ENCODE results near the gene RHOJ. TPM values are rescaled to one million over a fixed set of nuclear protein-coding genes. Genes with fewer than 3 reads are reported as not detected.

RHOJ gene
- total RNA-seq, 1 donor from 2014 or later: 1.9 TPM

DNA sequence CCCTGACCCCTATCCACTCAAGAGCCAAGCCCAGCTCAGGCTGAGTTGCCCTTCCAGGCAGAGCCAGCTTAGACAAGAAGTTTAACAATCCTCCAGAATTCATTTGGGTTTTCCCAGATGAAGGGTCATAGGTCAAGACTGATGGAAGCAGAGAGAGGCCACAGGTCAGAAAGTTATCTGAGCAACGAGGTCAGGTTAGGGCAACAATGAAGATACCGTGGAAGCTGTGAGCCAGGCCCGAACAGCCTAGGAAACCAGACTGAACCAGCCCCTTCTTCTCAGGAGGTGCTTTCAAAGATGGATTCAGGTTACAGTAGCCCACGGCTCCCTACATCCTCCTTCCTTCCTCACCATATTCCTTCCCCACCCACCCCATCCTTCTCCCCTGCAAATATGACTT, 53.1 kb downstream of the RHOJ start:
- Mint-ChIP-seq H3K27me3 (peaks cover 44% of the 10 kb centered on the region), H3K4me3 (ENCODE audit: low read depth) (no peak overlapping the region), H3K27ac (no peak overlapping the region), H3K9me3 (ENCODE audit: low read depth) (no peaks in the 10 kb centered on the region), H3K4me1 (ENCODE audit: low read depth) (peaks cover 13% of the 10 kb centered on the region), H3K36me3 (ENCODE audit: insufficient read depth) (peaks cover 1% of the 10 kb centered on the region)
- DNase-seq (ENCODE audit: low spot score, unreplicated experiment): no peak
- TF ChIP-seq, protein P1, sequence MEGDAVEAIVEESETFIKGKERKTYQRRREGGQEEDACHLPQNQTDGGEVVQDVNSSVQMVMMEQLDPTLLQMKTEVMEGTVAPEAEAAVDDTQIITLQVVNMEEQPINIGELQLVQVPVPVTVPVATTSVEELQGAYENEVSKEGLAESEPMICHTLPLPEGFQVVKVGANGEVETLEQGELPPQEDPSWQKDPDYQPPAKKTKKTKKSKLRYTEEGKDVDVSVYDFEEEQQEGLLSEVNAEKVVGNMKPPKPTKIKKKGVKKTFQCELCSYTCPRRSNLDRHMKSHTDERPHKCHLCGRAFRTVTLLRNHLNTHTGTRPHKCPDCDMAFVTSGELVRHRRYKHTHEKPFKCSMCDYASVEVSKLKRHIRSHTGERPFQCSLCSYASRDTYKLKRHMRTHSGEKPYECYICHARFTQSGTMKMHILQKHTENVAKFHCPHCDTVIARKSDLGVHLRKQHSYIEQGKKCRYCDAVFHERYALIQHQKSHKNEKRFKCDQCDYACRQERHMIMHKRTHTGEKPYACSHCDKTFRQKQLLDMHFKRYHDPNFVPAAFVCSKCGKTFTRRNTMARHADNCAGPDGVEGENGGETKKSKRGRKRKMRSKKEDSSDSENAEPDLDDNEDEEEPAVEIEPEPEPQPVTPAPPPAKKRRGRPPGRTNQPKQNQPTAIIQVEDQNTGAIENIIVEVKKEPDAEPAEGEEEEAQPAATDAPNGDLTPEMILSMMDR (IDR thresholded peaks at IDR 0.05; ENCODE audit: unreplicated experiment): no peak

DNA sequence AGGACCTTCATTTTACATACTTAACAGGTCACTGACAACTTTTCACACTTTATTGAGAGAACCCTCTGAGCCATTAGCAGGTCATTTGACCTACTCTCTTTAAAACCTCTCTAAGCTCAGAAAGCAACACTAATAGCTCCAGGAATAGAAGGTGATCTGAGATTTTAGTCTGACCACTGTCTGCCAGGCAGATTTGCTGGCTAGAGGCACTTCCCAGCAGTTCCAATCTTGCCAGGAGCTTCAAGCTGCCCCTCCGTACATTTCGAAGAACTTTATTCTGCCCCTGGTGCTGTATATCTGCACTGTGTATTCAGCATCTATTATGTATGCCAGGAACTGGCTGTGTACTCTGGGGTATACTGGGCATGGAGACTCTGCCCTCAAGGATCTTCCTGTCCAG, 58.2 kb downstream of the RHOJ start:
- TF ChIP-seq, protein P1 (IDR thresholded peaks at IDR 0.05; ENCODE audit: unreplicated experiment): no peak
- H3K27ac Mint-ChIP-seq: no peak overlapping the region
- no peak for DNase-seq (ENCODE audit: low spot score, unreplicated experiment)
- H3K36me3 Mint-ChIP-seq (ENCODE audit: insufficient read depth): peaks cover 2% of the 10 kb centered on the region
- no peak overlapping the region for H3K4me3 Mint-ChIP-seq (ENCODE audit: low read depth)
- H3K27me3 Mint-ChIP-seq: peaks cover 27% of the 10 kb centered on the region
- H3K9me3 Mint-ChIP-seq (ENCODE audit: low read depth): peaks cover 4% of the 10 kb centered on the region
- H3K4me1 Mint-ChIP-seq (ENCODE audit: low read depth): peaks cover 9% of the 10 kb centered on the region

DNA sequence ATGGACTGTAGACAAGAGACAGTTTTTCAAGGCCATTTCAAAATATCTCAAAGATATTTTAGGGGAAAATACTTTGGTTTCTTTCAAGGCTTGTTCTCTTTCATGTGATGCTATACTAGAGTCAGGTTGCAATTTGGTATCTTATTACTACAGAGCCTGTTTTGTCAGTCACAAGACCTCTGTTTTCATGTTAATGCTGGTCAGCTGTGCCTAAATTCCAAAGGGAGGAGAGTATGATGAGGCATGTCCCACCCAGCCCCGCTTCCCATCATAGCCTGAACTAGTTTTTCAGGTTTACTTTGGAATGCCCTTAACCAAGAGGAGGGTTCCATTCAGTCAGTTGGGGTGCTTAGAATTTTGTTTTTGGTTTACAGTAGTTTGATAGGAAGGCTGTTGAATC, 61.9 kb downstream of the RHOJ start:
- Mint-ChIP-seq H3K9me3 (ENCODE audit: low read depth) (peaks cover 4% of the 10 kb centered on the region), H3K36me3 (ENCODE audit: insufficient read depth) (peaks cover 2% of the 10 kb centered on the region), H3K4me1 (ENCODE audit: low read depth) (peaks cover 14% of the 10 kb centered on the region), H3K27me3 (peaks cover 19% of the 10 kb centered on the region), H3K27ac (no peak overlapping the region), H3K4me3 (ENCODE audit: low read depth) (no peak overlapping the region)
- TF ChIP-seq, protein P1 (IDR thresholded peaks at IDR 0.05; ENCODE audit: unreplicated experiment): no peak
- DNase-seq (ENCODE audit: low spot score, unreplicated experiment): no peak

DNA sequence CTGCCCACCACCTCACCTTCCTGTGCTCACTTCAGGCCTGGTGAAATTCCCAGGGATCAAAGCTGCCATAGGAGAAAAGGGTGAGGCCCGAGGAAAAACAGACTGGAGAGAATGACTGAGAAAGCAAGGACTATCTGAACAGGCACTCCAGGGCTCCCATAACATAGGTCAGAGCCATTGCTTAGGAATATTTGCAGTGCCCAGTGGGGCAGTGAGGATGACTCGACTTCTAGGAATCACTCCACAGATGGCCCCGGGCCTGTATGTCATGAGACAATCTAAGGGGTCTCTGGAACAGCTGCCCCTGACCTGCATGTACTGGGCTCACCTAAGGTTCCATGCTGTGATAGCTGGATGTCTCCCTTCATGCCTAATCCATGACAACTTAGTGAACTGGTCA, 62.9 kb downstream of the RHOJ start:
- TF ChIP-seq, protein P1 (IDR thresholded peaks at IDR 0.05; ENCODE audit: unreplicated experiment): no peak
- peaks cover 2% of the 10 kb centered on the region for H3K36me3 Mint-ChIP-seq (ENCODE audit: insufficient read depth)
- H3K9me3 Mint-ChIP-seq (ENCODE audit: low read depth): peaks cover 4% of the 10 kb centered on the region
- H3K27ac Mint-ChIP-seq: no peak overlapping the region
- H3K4me1 Mint-ChIP-seq (ENCODE audit: low read depth): peaks cover 12% of the 10 kb centered on the region
- peaks cover 13% of the 10 kb centered on the region for H3K27me3 Mint-ChIP-seq
- no peak for DNase-seq (ENCODE audit: low spot score, unreplicated experiment)
- H3K4me3 Mint-ChIP-seq (ENCODE audit: low read depth): no peak overlapping the region

DNA sequence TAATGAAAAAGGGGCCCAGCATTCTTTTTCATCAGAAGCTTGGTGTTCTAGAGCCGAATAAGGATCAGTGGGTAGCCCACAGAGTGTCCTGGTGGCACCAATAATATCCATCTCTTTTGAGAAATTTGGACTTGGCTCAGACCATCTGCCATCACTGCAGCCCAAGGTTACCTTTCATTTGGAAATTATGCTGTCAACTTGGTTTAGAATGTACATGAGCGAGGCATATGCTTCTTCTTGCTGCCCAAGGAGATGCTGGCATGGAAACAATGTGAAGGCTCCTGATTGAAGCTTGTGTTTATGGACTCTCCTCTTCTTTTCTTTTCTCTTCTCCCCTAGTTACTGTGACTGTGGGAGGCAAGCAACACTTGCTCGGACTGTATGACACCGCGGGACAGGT, 64.5 kb downstream of the RHOJ start:
- H3K36me3 Mint-ChIP-seq (ENCODE audit: insufficient read depth): peaks cover 2% of the 10 kb centered on the region
- peaks cover 4% of the 10 kb centered on the region for H3K27me3 Mint-ChIP-seq
- TF ChIP-seq, protein P1 (IDR thresholded peaks at IDR 0.05; ENCODE audit: unreplicated experiment): no peak
- no peak for DNase-seq (ENCODE audit: low spot score, unreplicated experiment)
- H3K9me3 Mint-ChIP-seq (ENCODE audit: low read depth): peaks cover 4% of the 10 kb centered on the region
- peaks cover 12% of the 10 kb centered on the region for H3K4me1 Mint-ChIP-seq (ENCODE audit: low read depth)
- no peak overlapping the region for H3K27ac Mint-ChIP-seq
- H3K4me3 Mint-ChIP-seq (ENCODE audit: low read depth): no peak overlapping the region
